ENCODE data around the gene LRP1-AS.

DNA sequence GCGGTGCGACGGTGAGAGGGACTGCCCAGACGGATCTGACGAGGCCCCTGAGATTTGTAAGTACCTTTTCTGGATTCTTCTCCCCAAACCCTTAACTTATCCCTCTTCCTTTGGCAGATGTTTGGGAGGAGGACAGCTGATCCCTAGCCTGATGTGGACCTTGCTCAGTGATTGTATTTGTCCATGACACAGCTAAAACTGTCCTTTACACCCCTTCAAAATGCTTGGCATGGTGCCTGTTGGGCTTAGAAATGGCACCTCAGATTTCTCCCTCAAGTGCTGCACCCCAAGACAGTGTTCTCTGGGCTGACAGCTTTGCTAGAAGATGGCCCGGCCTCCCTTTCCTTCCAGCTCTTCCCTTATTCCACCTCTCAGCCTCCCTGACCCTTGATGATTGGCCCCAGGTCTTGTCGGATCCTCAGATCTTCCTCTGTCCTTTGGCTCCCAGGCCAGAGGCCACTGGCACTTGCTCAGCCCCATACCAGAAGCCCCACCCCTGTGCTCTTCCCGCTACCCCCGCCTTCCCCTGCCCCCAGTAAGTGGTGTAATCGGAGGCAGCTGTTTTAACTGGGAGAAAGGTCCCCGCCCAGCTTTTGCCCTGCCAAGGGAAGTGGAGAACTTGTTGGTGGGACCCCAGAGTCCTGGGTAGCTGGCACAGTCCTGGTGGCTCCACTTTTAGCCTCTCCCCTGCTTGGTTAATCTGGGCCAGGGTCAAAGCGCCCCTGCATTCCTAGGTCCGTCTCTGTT, 8.7 kb downstream of the LRP1-AS start:
- no peak for TF ChIP-seq GLIS3 (CRISPR knock-in tag; IDR thresholded peaks at IDR 0.05)
- no peak for TF ChIP-seq ZNF8 (CRISPR knock-in tag; IDR thresholded peaks at IDR 0.05)
- TF ChIP-seq ZNF565 (CRISPR knock-in tag; conservative IDR thresholded peaks at IDR 0.05; ENCODE audit: low read depth) = no peak
- TF ChIP-seq OSR1 (CRISPR knock-in tag; IDR thresholded peaks at IDR 0.05) = no peak
- no peak for TF ChIP-seq BACH2 (CRISPR knock-in tag; IDR thresholded peaks at IDR 0.05; ENCODE audit: borderline replicate concordance)

Data from SK-N-SH treated with all-trans-retinoic acid at 6 μM for 48 hours (cell line).